CD4-positive, alpha-beta T cell (primary cell): Measurements from ENCODE around the gene ADAMTS17. TPM values are rescaled to one million over a fixed set of nuclear protein-coding genes. Genes with fewer than 3 reads are reported as not detected.

Source experiments
- ATAC-seq: fragments of 200-7000 bp; cut with Tn5 transposase; one replicate; pipeline ENCODE4 v1.10.0; 2022; ENCODE audit warnings: mild to moderate bottlenecking; ENCODE audit not compliant: poor library complexity
- CTCF ChIA-PET: fragments of 350-600 bp; sonication (Branson Sonifier 250); formaldehyde crosslinking; loops from one replicate; lab custom pipeline; 2021; ENCODE audit warnings: antibody characterized with exemption, inconsistent platforms; lab: Charles Lee
- POLR2A ChIA-PET: fragments of 350-600 bp; sonication (Branson Sonifier 250); formaldehyde crosslinking; loops from one replicate; lab custom pipeline; 2021; ENCODE audit warnings: antibody characterized with exemption, inconsistent platforms; lab: Charles Lee
- DNase-seq, 14 experiments: peaks; one replicate each; pipeline ENCODE4 v3.0.0-alpha.2; 2013 to 2020; ENCODE audit warnings: mixed read lengths in 2 of 14
- H3K27ac ChIP-seq, 2 donors: one replicate each; pipeline versions ENCODE4 v1.5.1 to v1.7.0; 2013; ENCODE audit warnings: low read length in 2 of 2, low read depth in 1 of 2, mild to moderate bottlenecking in 1 of 2
- H3K27me3 ChIP-seq, 2 experiments: 1 replicate in 1 of 2; 2 replicates in 1 of 2; pipeline versions ENCODE4 v1.6.1 to v1.7.0; 2013; ENCODE audit warnings: low read length in 2 of 2, control low read depth in 1 of 2, mild to moderate bottlenecking in 1 of 2, moderate library complexity in 1 of 2; ENCODE audit not compliant: insufficient read depth in 2 of 2, control insufficient read depth in 1 of 2
- H3K36me3 ChIP-seq: one replicate; pipeline ENCODE4 v1.6.1; 2013; ENCODE audit warnings: low read length, control low read depth; ENCODE audit not compliant: insufficient read depth
- H3K4me1 ChIP-seq: one replicate; pipeline ENCODE4 v1.6.1; 2013; ENCODE audit warnings: low read length, control low read depth; ENCODE audit not compliant: insufficient read depth
- H3K4me3 ChIP-seq: one replicate; pipeline ENCODE4 v1.5.1; 2013; ENCODE audit warnings: mild to moderate bottlenecking, low read length, moderate library complexity
- H3K9me3 ChIP-seq, 2 experiments: 1 replicate in 1 of 2; 2 replicates in 1 of 2; pipeline versions ENCODE4 v1.6.1 to v1.7.0; 2013; ENCODE audit warnings: low read length in 2 of 2, mild to moderate bottlenecking in 2 of 2, control low read depth in 1 of 2, moderate library complexity in 1 of 2; ENCODE audit not compliant: control insufficient read depth in 1 of 2, insufficient read depth in 1 of 2
- H3K27ac Mint-ChIP-seq: one replicate; pipeline ENCODE4 v1.8.0; 2020; ENCODE audit warnings: mixed read lengths
- H3K27me3 Mint-ChIP-seq: one replicate; pipeline ENCODE4 v1.8.0; 2021; ENCODE audit warnings: mixed read lengths
- H3K36me3 Mint-ChIP-seq: one replicate; pipeline ENCODE4 v1.8.0; 2021; ENCODE audit warnings: low read depth, mixed read lengths
- H3K4me1 Mint-ChIP-seq: one replicate; pipeline ENCODE4 v1.8.0; 2021; ENCODE audit warnings: low read depth, mixed read lengths
- H3K4me3 Mint-ChIP-seq: one replicate; pipeline ENCODE4 v1.8.0; 2020; ENCODE audit warnings: mild to moderate bottlenecking, mixed read lengths
- H3K9me3 Mint-ChIP-seq: one replicate; pipeline ENCODE4 v1.8.0; 2020; ENCODE audit warnings: mixed read lengths
- CTCF ChIP-seq: fragments of 200-600 bp; IDR thresholded peaks from one replicate; pipeline ENCODE4 v1.8.0; 2022; ENCODE audit warnings: antibody characterized with exemption, mild to moderate bottlenecking
- intact Hi-C, 2 experiments: fragments of 100-400 bp; cut with DNase I in 1 of 2; cut with micrococcal nuclease in 1 of 2; formaldehyde crosslinking; loops; one replicate each; pipeline versions ENCODE4 v1.15.1 to v1.9.0; 2023 to 2025; cut with DNase I, micrococcal nuclease
- total RNA-seq, 174 experiments: library from RNA in 2 of 174; stranded (reverse) in 2 of 174; gene quantifications; one replicate each; pipeline ENCODE4 v1.2.3 and lab custom pipeline; 2021 to 2026

The ADAMTS17 gene
- total RNA-seq, 2 experiments from 2014 or later: 9.9 to 13.2 TPM

GRCh38 chr15:100150906-100151305, 190.9 kb downstream of the ADAMTS17 start:
- Mint-ChIP-seq H3K4me3 (no peak overlapping the region), H3K27ac (no peak overlapping the region), H3K27me3 (no peaks in the 10 kb centered on the region), H3K36me3 (peaks cover 56% of the 10 kb centered on the region), H3K9me3 (peaks cover 18% of the 10 kb centered on the region), H3K4me1 (no peaks in the 10 kb centered on the region)
- ATAC-seq: no peak
- no peaks in the 10 kb centered on the region for H3K27me3 ChIP-seq
- intact Hi-C loops: no loop called here
- POLR2A ChIA-PET: no interaction called here
- H3K4me3 ChIP-seq: no peak overlapping the region
- H3K9me3 ChIP-seq: peaks cover 13 to 19% of the 10 kb centered on the region in 2 experiments
- CTCF ChIA-PET: no interaction called here
- no peak for DNase-seq
- no peaks in the 10 kb centered on the region for H3K36me3 ChIP-seq
- no peaks in the 10 kb centered on the region for H3K4me1 ChIP-seq
- TF ChIP-seq CTCF: no peak
- H3K27ac ChIP-seq: no peak overlapping the region

DNA sequence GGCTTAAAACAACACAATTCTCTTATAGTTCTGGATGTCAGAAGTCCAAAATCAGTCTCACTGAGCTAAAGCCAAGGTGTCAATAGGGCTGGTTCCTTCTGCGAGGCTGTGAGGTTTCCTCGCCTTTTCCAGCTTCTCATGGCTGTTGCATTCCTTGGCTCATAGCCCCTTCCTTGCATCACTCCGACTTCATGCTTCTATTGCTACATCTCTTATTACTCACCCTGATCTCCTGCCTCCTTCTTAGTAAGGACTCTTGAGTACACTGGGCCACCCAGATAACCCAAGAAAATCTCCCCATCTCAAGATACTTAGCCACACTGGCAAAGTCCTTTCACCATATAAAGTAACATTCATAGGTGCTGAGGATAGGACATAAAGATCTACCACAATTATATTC, 193.9 kb downstream of the ADAMTS17 start:
- Mint-ChIP-seq H3K9me3 (peaks cover 18% of the 10 kb centered on the region), H3K4me3 (no peak overlapping the region), H3K27me3 (no peaks in the 10 kb centered on the region), H3K36me3 (peaks cover 57% of the 10 kb centered on the region), H3K27ac (no peak overlapping the region), H3K4me1 (no peaks in the 10 kb centered on the region)
- no peak for TF ChIP-seq CTCF
- Histone ChIP-seq H3K9me3 (peaks cover 13 to 19% of the 10 kb centered on the region in 2 experiments), H3K36me3 (no peaks in the 10 kb centered on the region), H3K27ac (no peak overlapping the region), H3K4me3 (no peak overlapping the region), H3K27me3 (no peaks in the 10 kb centered on the region), H3K4me1 (no peaks in the 10 kb centered on the region)
- POLR2A ChIA-PET: no interaction called here
- DNase-seq (no peak), ATAC-seq (no peak)
- intact Hi-C loops: no loop called here
- CTCF ChIA-PET: no interaction called here

DNA sequence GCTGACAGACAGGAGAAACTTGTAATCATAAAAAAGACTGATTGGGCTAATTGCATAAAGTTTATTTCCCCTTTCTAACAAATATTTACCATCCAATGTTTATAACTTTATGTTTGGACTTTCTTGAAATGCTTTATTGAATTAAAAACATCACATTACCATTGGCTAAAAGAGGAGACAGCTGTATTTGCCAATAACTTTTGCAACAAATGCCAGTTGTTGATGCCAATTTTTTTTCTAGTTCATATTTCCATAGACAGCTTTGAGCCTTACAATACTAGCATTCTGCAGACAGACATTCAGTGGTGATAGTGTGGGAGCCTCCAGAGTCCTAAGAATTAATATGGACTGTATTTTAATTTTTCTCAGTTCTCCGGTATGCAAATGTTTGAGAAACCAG, 198.4 kb downstream of the ADAMTS17 start:
- Histone ChIP-seq H3K27ac (no peak overlapping the region), H3K4me1 (peaks cover 4% of the 10 kb centered on the region), H3K36me3 (no peaks in the 10 kb centered on the region), H3K9me3 (peaks cover 0 to 13% of the 10 kb centered on the region in 2 experiments), H3K4me3 (no peak overlapping the region), H3K27me3 (no peaks in the 10 kb centered on the region)
- Mint-ChIP-seq H3K27ac (no peak overlapping the region), H3K36me3 (peaks cover 19% of the 10 kb centered on the region), H3K4me3 (no peak overlapping the region), H3K4me1 (no peaks in the 10 kb centered on the region), H3K9me3 (peaks cover 9% of the 10 kb centered on the region), H3K27me3 (no peaks in the 10 kb centered on the region)
- DNase-seq (no peak), ATAC-seq (no peak)
- intact Hi-C loops: no loop called here
- ChIA-PET POLR2A (no interaction called here), CTCF (no interaction called here)
- TF ChIP-seq CTCF: no peak
